Stimulated activated CD4-positive, alpha-beta T cell treated with anti-CD3 and anti-CD28 coated beads, Interleukin-1b, Interleukin-23, amount 100 ng/mL, for 4 hours (primary cell): Measurements from ENCODE around the gene COL9A1.

Source experiments
- DNase-seq, 2 donors: peaks; one replicate each; pipeline ENCODE4 v3.0.0-alpha.2; 2020; ENCODE audit warnings: low read depth in 2 of 2

The COL9A1 gene

GRCh38 chr6:70225055-70225454 lies 77.8 kb downstream of the COL9A1 start:
- no peak for DNase-seq

- no peak for DNase-seq
These were observed 80.5 kb downstream of the COL9A1 start for GRCh38 chr6:70222439-70222749.

DNA sequence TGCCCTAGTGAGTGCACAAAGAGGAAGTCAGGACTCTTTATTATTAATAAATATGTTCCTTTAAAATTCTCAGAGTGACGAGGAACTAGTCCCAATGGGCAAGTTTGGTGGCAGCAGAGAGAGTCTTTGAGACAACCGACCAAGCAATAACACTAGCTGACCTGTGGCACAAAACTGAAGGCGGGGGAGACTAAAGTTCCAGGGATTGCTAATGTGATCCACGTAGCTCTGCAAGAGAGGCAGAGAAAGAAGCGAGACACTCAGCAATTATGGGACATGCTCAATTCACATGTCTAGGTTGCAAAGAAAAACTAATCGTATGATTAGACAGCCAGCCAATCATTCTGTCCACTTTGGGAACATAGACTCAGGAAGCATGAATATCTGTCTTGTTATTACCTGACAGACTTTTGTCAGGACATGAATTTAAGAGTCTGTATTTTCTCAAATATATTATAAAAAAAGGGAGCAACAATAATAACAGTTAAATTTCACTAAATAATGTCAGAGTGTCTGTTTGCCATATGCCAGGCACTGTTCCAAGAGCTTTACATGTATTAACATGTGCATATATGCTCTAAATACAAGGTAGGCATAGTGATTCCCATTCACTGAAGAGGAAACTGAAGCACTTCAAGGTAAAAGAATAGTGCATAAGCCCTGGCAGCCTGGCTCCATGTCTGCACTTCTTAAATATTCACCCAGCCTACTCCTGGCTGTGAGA lies 81.0 kb downstream of the COL9A1 start:
- DNase-seq, result no peak

DNA sequence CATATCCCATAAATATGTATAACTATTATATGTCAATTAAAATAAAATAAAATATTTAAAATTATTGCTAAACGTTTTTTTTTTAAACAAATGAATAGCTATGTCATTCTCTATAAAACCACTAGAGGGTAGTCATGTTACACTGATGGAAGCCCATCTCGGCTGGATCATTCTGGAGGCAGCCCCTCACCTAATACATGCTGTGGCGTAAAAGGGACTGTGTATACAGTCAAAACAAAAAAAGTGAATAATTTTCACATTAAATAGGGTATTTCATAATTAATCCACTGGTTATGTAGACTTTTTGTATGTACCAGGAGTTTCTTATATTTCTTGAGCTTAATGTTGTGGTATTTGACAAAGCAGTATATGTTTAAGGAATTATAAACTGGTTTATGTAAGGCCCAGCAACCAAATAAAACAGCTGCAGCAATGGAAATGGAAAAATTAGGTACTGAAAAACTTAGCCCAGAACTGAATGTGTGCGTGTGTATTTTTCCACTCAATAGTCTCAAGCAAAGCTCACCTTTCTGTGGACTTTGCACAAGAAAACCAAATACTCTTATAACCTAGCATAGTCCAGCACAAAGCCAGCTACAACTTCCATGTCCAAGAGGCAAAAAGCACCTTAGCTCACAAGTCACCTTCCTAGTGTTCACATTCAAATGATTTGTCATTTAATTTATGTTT lies 81.7 kb downstream of the COL9A1 start:
- DNase-seq, result no peak

- DNase-seq, result no peak
These were observed 82.8 kb downstream of the COL9A1 start for GRCh38 chr6:70219943-70220613.

GRCh38 chr6:70216767-70217166 lies 86.1 kb downstream of the COL9A1 start:
- no peak for DNase-seq

DNA sequence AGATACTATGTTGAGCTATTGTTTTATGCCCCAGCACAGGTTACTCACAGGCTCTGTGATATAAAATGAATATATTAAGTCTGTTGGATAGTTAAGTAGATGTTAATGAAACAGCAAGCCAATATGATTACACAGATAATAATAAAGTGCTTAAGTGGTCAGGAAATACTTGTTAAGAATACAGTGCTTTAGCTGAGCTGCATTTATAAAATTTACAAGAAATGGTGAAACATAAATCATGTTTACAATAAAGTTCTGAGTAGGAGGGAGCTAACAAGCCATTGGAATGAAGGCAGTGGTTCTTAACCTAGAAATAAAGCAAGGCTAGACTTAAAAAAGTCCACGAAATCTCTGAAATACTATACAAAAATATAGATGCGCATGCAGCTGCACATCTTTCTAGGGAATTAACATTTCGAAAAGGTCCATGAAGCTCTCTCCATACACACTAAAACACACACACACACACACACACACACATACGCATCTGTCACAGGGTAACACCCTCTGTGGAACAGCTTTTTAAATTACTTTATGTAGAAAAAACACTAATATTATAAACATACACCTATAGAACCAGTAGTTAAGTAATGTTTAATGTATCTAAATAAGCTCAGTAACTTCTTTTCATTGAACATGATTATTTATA lies 87.3 kb downstream of the COL9A1 start:
- no peak for DNase-seq

- no peak for DNase-seq
These were observed 92.4 kb downstream of the COL9A1 start for GRCh38 chr6:70210462-70210861.

GRCh38 chr6:70208235-70208790 lies 94.6 kb downstream of the COL9A1 start:
- DNase-seq, result no peak

GRCh38 chr6:70198785-70199184 lies 104.1 kb downstream of the COL9A1 start:
- DNase-seq, result no peak

DNA sequence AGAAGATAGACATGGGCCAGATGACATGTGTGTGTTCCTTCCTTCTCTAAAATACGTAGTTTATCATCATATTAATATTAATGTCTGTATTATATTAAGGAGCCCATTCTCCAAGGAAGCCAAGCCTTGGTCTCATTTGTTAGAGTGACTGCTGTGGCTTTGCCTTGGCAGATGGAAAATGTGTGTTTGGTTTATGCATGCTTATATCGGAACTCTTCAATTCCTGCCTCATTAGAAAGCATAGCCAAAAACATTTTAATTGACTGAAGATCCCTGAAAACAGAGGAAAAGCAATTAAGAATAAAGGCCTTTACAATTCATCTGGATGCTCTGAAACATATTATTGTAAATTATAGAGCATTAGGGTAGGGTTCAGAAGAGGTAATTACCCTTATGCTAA lies 106.4 kb downstream of the COL9A1 start:
- no peak for DNase-seq

DNA sequence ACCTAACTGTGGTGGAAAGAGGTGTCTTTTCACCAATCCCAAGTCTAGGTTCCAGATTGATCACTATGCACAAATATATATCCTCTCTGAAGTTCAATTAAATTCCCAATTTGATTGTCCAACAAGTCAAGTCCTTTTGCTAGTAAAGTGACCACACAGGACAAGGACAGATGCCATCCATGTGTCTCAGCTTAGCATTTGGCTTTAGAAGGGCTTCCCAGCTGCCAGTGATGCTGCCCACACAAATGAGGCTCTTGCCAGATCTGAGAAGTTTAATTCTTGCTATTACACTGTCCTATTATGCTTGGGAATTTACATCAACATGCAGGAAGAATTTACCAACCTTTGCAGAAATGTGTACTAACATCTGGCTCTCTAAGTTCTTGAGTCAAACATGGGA lies 108.5 kb downstream of the COL9A1 start:
- DNase-seq, result no peak

- no peak for DNase-seq
These were observed 114.7 kb downstream of the COL9A1 start for GRCh38 chr6:70188202-70188601.

DNA sequence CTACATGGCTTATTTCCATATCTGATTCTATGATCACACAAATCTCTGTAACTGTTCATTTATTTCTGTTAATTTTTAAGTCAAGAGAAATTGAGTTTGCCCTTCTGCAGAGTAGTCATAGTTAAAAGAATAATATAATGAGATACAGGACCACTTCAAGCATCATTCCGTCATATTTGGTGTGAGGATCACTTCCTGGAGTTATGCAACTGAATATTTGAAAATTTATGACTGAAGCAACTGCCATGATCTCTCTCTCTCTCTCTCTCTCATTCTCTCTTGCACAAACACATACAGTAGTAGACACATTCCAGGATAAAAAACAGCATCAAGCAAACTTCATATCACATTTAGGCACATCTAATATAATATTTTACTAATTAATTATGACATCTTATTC lies 116.4 kb downstream of the COL9A1 start:
- no peak for DNase-seq

- DNase-seq, result no peak
These were observed 118.2 kb downstream of the COL9A1 start for GRCh38 chr6:70184723-70185122.

GRCh38 chr6:70183538-70183937 lies 119.3 kb downstream of the COL9A1 start:
- no peak for DNase-seq

- no peak for DNase-seq
These were observed 121.8 kb downstream of the COL9A1 start for GRCh38 chr6:70180901-70181599.

GRCh38 chr6:70180183-70180900 lies 122.5 kb downstream of the COL9A1 start:
- DNase-seq, result no peak

DNA sequence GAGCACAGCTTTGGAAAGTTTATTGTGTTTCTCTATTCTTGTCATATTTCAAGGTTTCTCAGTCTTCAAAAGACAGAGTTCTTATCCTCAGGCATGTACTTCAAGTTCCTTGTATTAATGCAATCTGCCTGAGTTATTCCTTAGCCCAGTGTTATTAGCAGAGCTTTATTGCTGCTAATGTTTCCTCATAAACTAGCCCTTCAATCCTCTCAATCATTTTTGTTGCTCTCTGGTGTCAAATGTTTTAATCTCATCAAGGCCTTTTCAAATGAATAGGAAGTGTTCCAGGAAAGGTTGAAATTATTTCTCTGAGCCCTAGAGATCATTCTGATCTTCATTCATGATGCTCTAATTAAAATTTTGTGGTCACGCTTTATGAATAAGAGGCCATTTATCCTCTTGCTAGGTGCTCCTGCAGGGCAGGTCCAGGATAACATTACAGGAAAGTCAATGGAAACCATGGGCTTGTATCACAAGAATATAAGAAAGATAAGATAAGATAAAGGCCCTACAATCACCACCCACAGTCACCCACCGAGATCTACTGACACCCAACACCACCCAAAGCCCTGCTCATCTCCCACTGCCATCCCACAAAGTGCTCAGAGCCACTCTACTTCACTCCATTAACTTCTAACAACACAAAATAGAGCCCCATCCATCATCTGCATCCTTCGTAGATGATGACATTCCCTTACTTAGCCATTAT lies 125.9 kb downstream of the COL9A1 start:
- DNase-seq, result no peak

DNA sequence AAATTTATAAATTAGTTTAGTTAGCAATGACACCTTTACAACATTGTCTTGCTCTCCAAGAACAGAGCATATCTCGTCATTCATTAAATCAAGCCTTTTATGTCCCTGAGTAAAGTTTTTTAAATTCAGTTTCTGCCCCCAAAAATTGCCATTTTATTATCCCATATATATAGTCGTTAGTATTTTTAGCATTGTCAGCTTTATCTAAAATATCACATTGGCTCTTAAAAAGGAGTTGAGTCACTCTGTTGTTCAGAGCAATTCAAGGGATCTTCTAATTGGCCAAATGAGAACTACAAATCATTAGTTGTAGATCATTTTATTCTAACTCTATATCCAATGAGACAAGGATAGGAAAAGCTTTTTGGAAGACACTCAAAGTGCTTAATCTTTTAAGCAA lies 127.1 kb downstream of the COL9A1 start:
- DNase-seq, result no peak
